Measurements from ENCODE around the gene IFT57.

The IFT57 gene

GRCh38 chr3:108157273-108157672 is 65.0 kb downstream of the IFT57 start:
- TF ChIP-seq GATA3 (IDR thresholded peaks at IDR 0.05; ENCODE audit: low read depth, low read length) (no peak), GATA2 (IDR thresholded peaks at IDR 0.05; ENCODE audit: low read depth, low read length) (no peak)

- no peak for TF ChIP-seq GATA2 (IDR thresholded peaks at IDR 0.05; ENCODE audit: low read depth, low read length)
- TF ChIP-seq GATA3 (IDR thresholded peaks at IDR 0.05; ENCODE audit: low read depth, low read length), result no peak
Observed at GRCh38 chr3:108156312-108156853, 65.8 kb downstream of the IFT57 start.

- TF ChIP-seq GATA2 (IDR thresholded peaks at IDR 0.05; ENCODE audit: low read depth, low read length), result no peak
- TF ChIP-seq GATA3 (IDR thresholded peaks at IDR 0.05; ENCODE audit: low read depth, low read length), result no peak
Observed at GRCh38 chr3:108153451-108153981, 68.7 kb downstream of the IFT57 start.

GRCh38 chr3:108152274-108152673 is 70.0 kb downstream of the IFT57 start:
- TF ChIP-seq GATA3 (IDR thresholded peaks at IDR 0.05; ENCODE audit: low read depth, low read length) (no peak), GATA2 (IDR thresholded peaks at IDR 0.05; ENCODE audit: low read depth, low read length) (no peak)

GRCh38 chr3:108150200-108150599 is 72.0 kb downstream of the IFT57 start:
- TF ChIP-seq GATA3 (IDR thresholded peaks at IDR 0.05; ENCODE audit: low read depth, low read length), result peak; percentile 13; the same call in 1 of the 2 replicates
- peak; percentile 71 for TF ChIP-seq GATA2 (IDR thresholded peaks at IDR 0.05; ENCODE audit: low read depth, low read length)

- TF ChIP-seq GATA3 (IDR thresholded peaks at IDR 0.05; ENCODE audit: low read depth, low read length) (no peak), GATA2 (IDR thresholded peaks at IDR 0.05; ENCODE audit: low read depth, low read length) (no peak)
Observed at GRCh38 chr3:108146139-108146538, 76.1 kb downstream of the IFT57 start.

GRCh38 chr3:108145578-108145977 is 76.6 kb downstream of the IFT57 start:
- TF ChIP-seq GATA2 (IDR thresholded peaks at IDR 0.05; ENCODE audit: low read depth, low read length), result no peak

- TF ChIP-seq GATA2 (IDR thresholded peaks at IDR 0.05; ENCODE audit: low read depth, low read length) (no peak), GATA3 (IDR thresholded peaks at IDR 0.05; ENCODE audit: low read depth, low read length) (no peak)
Observed at GRCh38 chr3:108137460-108137814, 84.8 kb downstream of the IFT57 start.

- TF ChIP-seq GATA2 (IDR thresholded peaks at IDR 0.05; ENCODE audit: low read depth, low read length) (no peak), GATA3 (IDR thresholded peaks at IDR 0.05; ENCODE audit: low read depth, low read length) (no peak)
Observed at GRCh38 chr3:108136561-108137459, 85.4 kb downstream of the IFT57 start.

- TF ChIP-seq GATA3 (IDR thresholded peaks at IDR 0.05; ENCODE audit: low read depth, low read length) (no peak), GATA2 (IDR thresholded peaks at IDR 0.05; ENCODE audit: low read depth, low read length) (no peak)
Observed at GRCh38 chr3:108134555-108134880, 87.7 kb downstream of the IFT57 start.

- TF ChIP-seq GATA2 (IDR thresholded peaks at IDR 0.05; ENCODE audit: low read depth, low read length), result no peak
- TF ChIP-seq GATA3 (IDR thresholded peaks at IDR 0.05; ENCODE audit: low read depth, low read length), result no peak
Observed at GRCh38 chr3:108133858-108134554, 88.2 kb downstream of the IFT57 start.

GRCh38 chr3:108133048-108133369 is 89.2 kb downstream of the IFT57 start:
- TF ChIP-seq GATA2 (IDR thresholded peaks at IDR 0.05; ENCODE audit: low read depth, low read length) (no peak), GATA3 (IDR thresholded peaks at IDR 0.05; ENCODE audit: low read depth, low read length) (no peak)

- TF ChIP-seq GATA3 (IDR thresholded peaks at IDR 0.05; ENCODE audit: low read depth, low read length), result no peak
Observed at GRCh38 chr3:108131475-108132134, 90.6 kb downstream of the IFT57 start.

GRCh38 chr3:108130701-108131474 is 91.3 kb downstream of the IFT57 start:
- TF ChIP-seq GATA2 (IDR thresholded peaks at IDR 0.05; ENCODE audit: low read depth, low read length) (no peak), GATA3 (IDR thresholded peaks at IDR 0.05; ENCODE audit: low read depth, low read length) (no peak)
